ENCODE measurements around the gene ANKRD22.
"Not testable (repeated sequence)": the region's sequence is repeated elsewhere in the genome, so short reads cannot be mapped to it uniquely, and the experiment has no call there.

ANKRD22 gene

GRCh38 chr10:88851706-88852105 is at the start of gene ANKRD22:
TSS of gene ANKRD22 (minus strand) at chr10:88851844. CDS start at chr10:88851607, 237 bp downstream.
- DNase-seq: no peak

- no peak for DNase-seq
Observed at GRCh38 chr10:88899886-88900285, 48.2 kb upstream of the ANKRD22 start.

GRCh38 chr10:88898727-88899126 is 47.1 kb upstream of the ANKRD22 start:
- no peak for DNase-seq

- DNase-seq: no peak
Observed at GRCh38 chr10:88896994-88897853, 45.6 kb upstream of the ANKRD22 start.

- no peak for DNase-seq
Observed at GRCh38 chr10:88896372-88896993, 44.8 kb upstream of the ANKRD22 start.

- no peak for DNase-seq
Observed at GRCh38 chr10:88895250-88895649, 43.6 kb upstream of the ANKRD22 start.

GRCh38 chr10:88893611-88894010 is 42.0 kb upstream of the ANKRD22 start:
- no peak for DNase-seq

- no peak for DNase-seq
Observed at GRCh38 chr10:88892222-88892967, 40.8 kb upstream of the ANKRD22 start.

- no peak for DNase-seq
Observed at GRCh38 chr10:88890681-88891381, 39.2 kb upstream of the ANKRD22 start.

GRCh38 chr10:88889559-88890337 is 38.1 kb upstream of the ANKRD22 start:
- no peak for DNase-seq

GRCh38 chr10:88888810-88889445 is 37.3 kb upstream of the ANKRD22 start:
- DNase-seq: no peak

GRCh38 chr10:88886557-88886956 is 34.9 kb upstream of the ANKRD22 start:
- no peak for DNase-seq

- DNase-seq: no peak
Observed at GRCh38 chr10:88883448-88883809, 31.8 kb upstream of the ANKRD22 start.

GRCh38 chr10:88882646-88883447 is 31.2 kb upstream of the ANKRD22 start:
- DNase-seq: not testable (repeated sequence)

GRCh38 chr10:88881922-88882645 is 30.4 kb upstream of the ANKRD22 start:
- DNase-seq: no peak

GRCh38 chr10:88881320-88881719 is 29.7 kb upstream of the ANKRD22 start:
- no peak for DNase-seq

- DNase-seq: peak; percentile 38 to 61
Observed at GRCh38 chr10:88880282-88881076, 28.8 kb upstream of the ANKRD22 start.

- DNase-seq: no peak
Observed at GRCh38 chr10:88879534-88880281, 28.1 kb upstream of the ANKRD22 start, which contains the start of gene STAMBPL1. TSS of gene STAMBPL1 (plus strand) at chr10:88880245. CDS start at chr10:88901709, 21,464 bp downstream.

All from NCI-H1930 (cell line).